Measurements from ENCODE around the gene TRAF5. TPM values are rescaled to one million over a fixed set of nuclear protein-coding genes. Genes with fewer than 3 reads are reported as not detected.

Gene TRAF5
- total and polyA plus RNA-seq, 3 donors from 2014 or later: 20.3 to 25.1 (median 22.2) TPM

DNA sequence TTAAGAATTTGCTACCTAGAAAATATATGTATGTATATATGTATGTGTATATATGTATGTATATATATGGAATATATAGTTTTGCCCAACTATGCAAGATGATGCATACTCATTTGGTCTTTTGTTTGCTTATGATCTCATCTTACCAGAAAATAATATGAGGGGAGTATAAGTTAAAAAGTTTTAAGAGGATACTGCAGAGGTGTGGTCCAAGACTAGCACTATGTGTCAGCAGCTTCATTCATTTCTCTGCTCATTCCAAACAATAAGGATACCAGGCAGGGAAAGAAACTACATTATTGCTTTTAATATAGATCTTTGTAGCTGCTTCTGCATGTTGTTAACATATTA is 44.6 kb upstream of the TRAF5 start:
- TF ChIP-seq, protein P1, sequence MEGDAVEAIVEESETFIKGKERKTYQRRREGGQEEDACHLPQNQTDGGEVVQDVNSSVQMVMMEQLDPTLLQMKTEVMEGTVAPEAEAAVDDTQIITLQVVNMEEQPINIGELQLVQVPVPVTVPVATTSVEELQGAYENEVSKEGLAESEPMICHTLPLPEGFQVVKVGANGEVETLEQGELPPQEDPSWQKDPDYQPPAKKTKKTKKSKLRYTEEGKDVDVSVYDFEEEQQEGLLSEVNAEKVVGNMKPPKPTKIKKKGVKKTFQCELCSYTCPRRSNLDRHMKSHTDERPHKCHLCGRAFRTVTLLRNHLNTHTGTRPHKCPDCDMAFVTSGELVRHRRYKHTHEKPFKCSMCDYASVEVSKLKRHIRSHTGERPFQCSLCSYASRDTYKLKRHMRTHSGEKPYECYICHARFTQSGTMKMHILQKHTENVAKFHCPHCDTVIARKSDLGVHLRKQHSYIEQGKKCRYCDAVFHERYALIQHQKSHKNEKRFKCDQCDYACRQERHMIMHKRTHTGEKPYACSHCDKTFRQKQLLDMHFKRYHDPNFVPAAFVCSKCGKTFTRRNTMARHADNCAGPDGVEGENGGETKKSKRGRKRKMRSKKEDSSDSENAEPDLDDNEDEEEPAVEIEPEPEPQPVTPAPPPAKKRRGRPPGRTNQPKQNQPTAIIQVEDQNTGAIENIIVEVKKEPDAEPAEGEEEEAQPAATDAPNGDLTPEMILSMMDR (IDR thresholded peaks at IDR 0.05): no peak
- no peak for TF ChIP-seq POLR2A (IDR thresholded peaks at IDR 0.05)
- no peak for DNase-seq
- Histone ChIP-seq H3K4me1 (no peaks in the 10 kb centered on the region), H3K27ac (no peak overlapping the region), H3K4me3 (no peak overlapping the region), H3K9me3 (no peaks in the 10 kb centered on the region), H3K27me3 (no peaks in the 10 kb centered on the region), H3K36me3 (ENCODE audit: low read depth, missing control alignments) (no peaks in the 10 kb centered on the region)
- intact Hi-C loops (cut with DNase I; ENCODE audit: low total_unique reads): no loop called here

DNA sequence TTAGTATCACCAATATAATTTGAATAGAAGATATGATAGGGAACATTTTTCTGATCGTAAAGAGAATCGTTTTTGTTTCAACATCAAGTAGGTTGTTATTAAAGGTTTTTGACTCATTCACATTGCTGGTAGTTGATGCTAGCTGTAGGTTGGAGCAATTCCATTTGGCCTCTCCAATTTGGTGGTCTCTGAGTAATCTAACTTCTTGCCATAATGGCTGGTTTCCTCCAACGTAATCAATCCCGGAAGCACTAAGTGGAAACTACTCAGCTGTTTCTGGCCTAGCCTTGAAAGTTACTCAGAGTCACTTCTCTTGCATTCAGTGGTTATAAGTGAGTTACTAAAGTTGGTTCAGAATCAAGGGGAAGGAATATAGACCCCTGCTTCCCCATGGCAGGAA is 41.4 kb upstream of the TRAF5 start:
- TF ChIP-seq POLR2A (IDR thresholded peaks at IDR 0.05): no peak
- Histone ChIP-seq H3K9me3 (no peaks in the 10 kb centered on the region), H3K27ac (no peak overlapping the region), H3K27me3 (no peaks in the 10 kb centered on the region), H3K4me3 (no peak overlapping the region), H3K4me1 (no peaks in the 10 kb centered on the region), H3K36me3 (ENCODE audit: low read depth, missing control alignments) (no peaks in the 10 kb centered on the region)
- intact Hi-C loops (cut with DNase I; ENCODE audit: low total_unique reads): no loop called here
- no peak for DNase-seq
- WGBS, 2 donors: 71 to 88% methylated on average over 4 of the region's 4 CpGs

DNA sequence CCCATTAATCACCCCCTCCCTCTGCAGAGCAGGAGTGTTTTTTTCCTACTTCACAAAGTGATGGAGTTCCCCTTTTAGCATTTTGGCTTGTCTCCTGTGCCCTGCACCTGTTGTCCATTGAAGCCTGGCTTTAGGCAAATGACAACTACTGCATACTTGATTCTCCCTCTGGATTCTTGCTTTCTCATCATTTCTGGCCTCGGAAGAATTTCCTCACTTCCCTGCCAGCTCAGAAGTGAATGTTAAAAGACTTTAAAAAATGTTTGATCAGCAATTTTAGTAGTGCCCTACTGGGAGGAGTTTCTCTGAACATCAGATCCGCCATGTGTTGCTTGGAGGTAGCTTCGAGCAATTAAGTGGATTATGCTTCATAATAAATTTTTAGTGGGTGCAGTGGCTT is 39.4 kb upstream of the TRAF5 start:
- Histone ChIP-seq H3K36me3 (ENCODE audit: low read depth, missing control alignments) (no peaks in the 10 kb centered on the region), H3K4me3 (no peak overlapping the region), H3K4me1 (no peaks in the 10 kb centered on the region), H3K9me3 (no peaks in the 10 kb centered on the region), H3K27me3 (no peaks in the 10 kb centered on the region), H3K27ac (no peak overlapping the region)
- 86 to 89% methylated on average over 3 of the region's 3 CpGs for WGBS, 2 donors
- intact Hi-C loops (cut with DNase I; ENCODE audit: low total_unique reads): no loop called here
- TF ChIP-seq POLR2A (IDR thresholded peaks at IDR 0.05): no peak
- TF ChIP-seq, protein P1 (IDR thresholded peaks at IDR 0.05): no peak
- DNase-seq: no peak

DNA sequence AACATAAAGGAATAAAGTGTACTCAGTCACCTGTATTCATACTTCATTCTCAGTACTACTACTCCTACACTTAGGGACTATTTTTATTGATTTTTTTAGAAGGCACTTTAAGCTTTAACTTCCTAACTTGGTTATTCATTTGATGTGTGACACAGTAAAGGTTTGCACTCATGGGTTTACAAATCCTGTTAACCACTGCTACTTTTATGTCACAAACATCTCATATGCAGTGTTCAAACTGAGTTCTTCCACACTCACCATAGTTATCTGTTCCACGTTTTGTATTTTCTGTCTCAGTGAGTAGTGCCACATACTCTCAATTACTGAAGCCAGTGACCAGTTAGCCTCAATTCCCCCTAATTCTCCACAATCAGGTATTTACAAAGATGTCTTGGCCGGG is 34.2 kb upstream of the TRAF5 start:
- no peaks in the 10 kb centered on the region for H3K9me3 ChIP-seq
- no peaks in the 10 kb centered on the region for H3K27me3 ChIP-seq
- 94 to 97% methylated on average over 2 of the region's 2 CpGs for WGBS, 2 donors
- TF ChIP-seq, protein P1 (IDR thresholded peaks at IDR 0.05): no peak
- no peak for TF ChIP-seq POLR2A (IDR thresholded peaks at IDR 0.05)
- H3K4me3 ChIP-seq: no peak overlapping the region
- H3K4me1 ChIP-seq: no peaks in the 10 kb centered on the region
- no peak overlapping the region for H3K27ac ChIP-seq
- DNase-seq: no peak
- intact Hi-C loops (cut with DNase I; ENCODE audit: low total_unique reads): no loop called here
- no peaks in the 10 kb centered on the region for H3K36me3 ChIP-seq (ENCODE audit: low read depth, missing control alignments)

DNA sequence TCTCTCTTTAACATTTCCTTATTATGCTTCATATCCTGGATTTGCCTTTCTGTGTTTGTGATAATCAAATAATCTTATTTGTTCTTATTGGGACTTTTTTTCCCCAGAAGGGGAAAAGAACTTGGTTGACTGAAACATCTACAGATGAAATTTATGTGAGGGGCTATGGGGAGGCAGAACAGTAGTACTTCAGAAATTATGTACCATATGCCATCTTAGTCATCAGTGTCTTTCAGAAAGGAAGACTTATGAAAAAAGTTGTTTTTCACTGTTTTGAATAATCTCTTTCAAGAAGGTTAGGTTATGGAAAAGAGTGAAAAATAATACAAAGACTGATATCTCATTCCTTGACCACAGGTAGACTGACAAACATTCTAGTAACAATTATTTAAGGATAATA is 30.2 kb upstream of the TRAF5 start:
- no peak overlapping the region for H3K4me3 ChIP-seq
- TF ChIP-seq POLR2A (IDR thresholded peaks at IDR 0.05): no peak
- TF ChIP-seq, protein P1 (IDR thresholded peaks at IDR 0.05): no peak
- intact Hi-C loops (cut with DNase I; ENCODE audit: low total_unique reads): no loop called here
- no peak overlapping the region for H3K27ac ChIP-seq
- DNase-seq: no peak
- no peaks in the 10 kb centered on the region for H3K36me3 ChIP-seq (ENCODE audit: low read depth, missing control alignments)
- no peaks in the 10 kb centered on the region for H3K27me3 ChIP-seq
- H3K9me3 ChIP-seq: no peaks in the 10 kb centered on the region
- no peaks in the 10 kb centered on the region for H3K4me1 ChIP-seq
